Measurements from ENCODE around the gene CNTRL. TPM values are rescaled to one million over a fixed set of nuclear protein-coding genes. Genes with fewer than 3 reads are reported as not detected.

Gene CNTRL
- total RNA-seq, 1 experiment from 2014 or later: 11.6 TPM

GRCh38 chr9:121169094-121169601 is 94.4 kb downstream of the CNTRL start:
- Histone ChIP-seq H4K91ac (ENCODE audit: insufficient read length, low read depth, low read length) (no peak overlapping the region), H3K4ac (ENCODE audit: low read depth, low read length) (no peak overlapping the region), H3K23me2 (ENCODE audit: insufficient read length, low read depth, low read length, poor library complexity, severe bottlenecking) (no peaks in the 10 kb centered on the region), H3K56ac (ENCODE audit: insufficient read length, low read depth, low read length) (no peak overlapping the region), H2BK15ac (ENCODE audit: low read depth, low read length) (no peak overlapping the region), H2BK20ac (ENCODE audit: low read depth, low read length, poor library complexity, severe bottlenecking) (no peak overlapping the region), H2BK120ac (ENCODE audit: low read depth, low read length, poor library complexity, severe bottlenecking) (no peak overlapping the region), H3K79me1 (ENCODE audit: insufficient read depth, low read depth, low read length, poor library complexity, severe bottlenecking) (no peaks in the 10 kb centered on the region), H3K27ac (ENCODE audit: insufficient read length, low read depth, low read length) (no peak overlapping the region), H4K5ac (ENCODE audit: insufficient read length, low read depth, low read length) (no peak overlapping the region), H3K4me2 (ENCODE audit: insufficient read depth, insufficient read length, low read length) (no peak overlapping the region), H3K4me1 (ENCODE audit: insufficient read depth, low read length) (0 out of 2 replicates have a peak, but pooled peaks cover 2% of the 10 kb centered on the region), H2BK12ac (ENCODE audit: insufficient read length, low read depth, low read length) (no peak overlapping the region), H3K79me2 (ENCODE audit: insufficient read depth, low read length) (no peaks in the 10 kb centered on the region), H4K8ac (replicated peaks; ENCODE audit: insufficient read length, low read depth, low read length) (no peak overlapping the region), H3T11ph (ENCODE audit: low read length) (no peak overlapping the region), H2AK5ac (ENCODE audit: insufficient read length, low read length) (no peak overlapping the region), H3K23ac (ENCODE audit: insufficient read length, low read depth, low read length) (no peak overlapping the region), H2AFZ (ENCODE audit: low read length) (no peak overlapping the region), H2BK5ac (ENCODE audit: insufficient read length, low read length) (no peak overlapping the region), H3K9me3 (ENCODE audit: control insufficient read depth, low read depth, low read length) (no peaks in the 10 kb centered on the region), H4K20me1 (ENCODE audit: control insufficient read depth, insufficient read depth, insufficient read length) (no peaks in the 10 kb centered on the region), H3K9ac (ENCODE audit: extremely low read depth, insufficient read length, low read length) (no peak overlapping the region), H3K27me3 (ENCODE audit: insufficient read depth, low read length) (no peaks in the 10 kb centered on the region), H3K18ac (ENCODE audit: insufficient read length, low read depth, low read length) (no peak overlapping the region), H3K14ac (ENCODE audit: insufficient read depth, low read length) (no peak overlapping the region)
- H3K36me3 Mint-ChIP-seq (ENCODE audit: insufficient read depth in 1 of 3, low read depth in 3 of 3): peaks cover 2 to 50% (median 29%) of the 10 kb centered on the region in 3 experiments; a peak in 6 of 7 replicates
- H3K4me1 Mint-ChIP-seq: 0 out of 4 replicates have a peak, but pooled peaks cover 0 to 3% of the 10 kb centered on the region in 2 experiments
- no peaks in the 10 kb centered on the region for H3K9me3 Mint-ChIP-seq
- H3K27me3 Mint-ChIP-seq (ENCODE audit: low read depth): no peaks in the 10 kb centered on the region
- WGBS (ENCODE audit: extremely low coverage, insufficient read length, low lambda C conversion rate): no CpG with 5 or more reads among the region's 3 CpGs
- peak; percentile 51 for TF ChIP-seq CTCF (conservative IDR thresholded peaks at IDR 0.05)
- no peak overlapping the region for H3K4me3 Mint-ChIP-seq
- no peak for DNase-seq
- peak overlapping the region in 1 of 3 experiments; percentile 50; a peak in 1 of 7 replicates for H3K27ac Mint-ChIP-seq
